Stimulated activated effector memory CD8-positive, alpha-beta T cell treated with anti-CD3 and anti-CD28 coated beads, Interleukin-12 subunit alpha, Interleukin-12 subunit beta, amount 100 ng/mL, for 72 hours (primary cell): ENCODE results near the gene CHDH.

Source experiments
- ATAC-seq: fragments of 150-1000 bp; cut with Tn5 transposase; 2 replicates; pipeline ENCODE4 v1.10.0; 2021
- DNase-seq, 2 donors: peaks; one replicate each; pipeline ENCODE4 v3.0.0; 2021 to 2022; ENCODE audit warnings: low spot score in 2 of 2
- H3K27ac Mint-ChIP-seq: one replicate; pipeline ENCODE4 v1.8.0; 2022; ENCODE audit warnings: mild to moderate bottlenecking, mixed read lengths
- H3K36me3 Mint-ChIP-seq: one replicate; pipeline ENCODE4 v1.8.0; 2022; ENCODE audit warnings: mild to moderate bottlenecking, mixed read lengths
- H3K4me1 Mint-ChIP-seq: one replicate; pipeline ENCODE4 v1.8.0; 2022; ENCODE audit warnings: mixed read lengths
- H3K4me3 Mint-ChIP-seq: one replicate; pipeline ENCODE4 v1.8.0; 2022; ENCODE audit warnings: mild to moderate bottlenecking, mixed read lengths
- H3K9me3 Mint-ChIP-seq: one replicate; pipeline ENCODE4 v1.8.0; 2022; ENCODE audit warnings: mixed read lengths

Gene CHDH, protein sequence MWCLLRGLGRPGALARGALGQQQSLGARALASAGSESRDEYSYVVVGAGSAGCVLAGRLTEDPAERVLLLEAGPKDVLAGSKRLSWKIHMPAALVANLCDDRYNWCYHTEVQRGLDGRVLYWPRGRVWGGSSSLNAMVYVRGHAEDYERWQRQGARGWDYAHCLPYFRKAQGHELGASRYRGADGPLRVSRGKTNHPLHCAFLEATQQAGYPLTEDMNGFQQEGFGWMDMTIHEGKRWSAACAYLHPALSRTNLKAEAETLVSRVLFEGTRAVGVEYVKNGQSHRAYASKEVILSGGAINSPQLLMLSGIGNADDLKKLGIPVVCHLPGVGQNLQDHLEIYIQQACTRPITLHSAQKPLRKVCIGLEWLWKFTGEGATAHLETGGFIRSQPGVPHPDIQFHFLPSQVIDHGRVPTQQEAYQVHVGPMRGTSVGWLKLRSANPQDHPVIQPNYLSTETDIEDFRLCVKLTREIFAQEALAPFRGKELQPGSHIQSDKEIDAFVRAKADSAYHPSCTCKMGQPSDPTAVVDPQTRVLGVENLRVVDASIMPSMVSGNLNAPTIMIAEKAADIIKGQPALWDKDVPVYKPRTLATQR

DNA sequence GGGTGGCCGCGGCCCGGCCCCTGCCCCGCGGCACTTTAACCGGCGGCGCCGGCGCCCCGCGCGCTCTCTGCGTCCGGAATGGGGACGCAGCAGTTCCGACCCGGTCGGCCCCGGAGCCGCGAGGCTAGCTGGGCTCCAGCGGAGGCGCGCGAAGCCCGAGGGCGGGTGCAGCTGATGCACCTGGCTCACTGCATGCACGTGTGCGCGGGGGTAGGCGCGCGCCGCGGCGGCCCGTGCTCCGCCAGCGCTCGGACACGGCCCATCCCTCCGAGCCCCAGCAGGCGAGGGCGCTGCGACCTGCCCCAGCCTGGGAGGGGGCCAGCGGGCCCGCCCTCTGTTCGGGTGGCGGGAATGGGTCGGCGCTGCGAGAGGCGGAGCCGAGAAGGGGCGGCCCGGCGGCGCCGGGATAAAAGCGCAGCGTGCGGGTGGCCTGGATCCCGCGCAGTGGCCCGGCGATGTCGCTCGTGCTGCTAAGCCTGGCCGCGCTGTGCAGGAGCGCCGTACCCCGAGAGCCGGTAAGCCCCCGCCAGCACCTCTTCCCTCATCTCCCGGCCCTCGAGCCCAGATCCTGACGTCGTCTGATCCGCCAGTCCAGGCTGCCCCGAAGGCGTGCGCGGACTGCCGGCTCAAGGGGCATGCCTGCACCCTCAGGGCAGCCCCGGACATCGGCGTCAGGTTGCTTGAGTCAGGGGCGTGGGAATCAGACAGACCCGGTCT lies at the start of gene CHDH, which contains the start of gene IL17RB:
Gene CHDH (minus strand): TSS at position 286 of the 717 bp plus-strand sequence. CDS start 22,411 bp downstream, outside the sequence.
Gene IL17RB (plus strand): TSS at position 435 of the 717 bp plus-strand sequence. CDS start 21 bp downstream, at position 456.
- Mint-ChIP-seq H3K9me3 (no peaks in the 10 kb centered on the region), H3K4me3 (peak within 1 kb of the TSS; percentile 56), H3K4me1 (peaks cover 6% of the 10 kb centered on the region), H3K36me3 (no peaks in the 10 kb centered on the region), H3K27ac (no peak within 1 kb of the TSS)
- no peak for DNase-seq
- ATAC-seq, result peak; percentile 53

DNA sequence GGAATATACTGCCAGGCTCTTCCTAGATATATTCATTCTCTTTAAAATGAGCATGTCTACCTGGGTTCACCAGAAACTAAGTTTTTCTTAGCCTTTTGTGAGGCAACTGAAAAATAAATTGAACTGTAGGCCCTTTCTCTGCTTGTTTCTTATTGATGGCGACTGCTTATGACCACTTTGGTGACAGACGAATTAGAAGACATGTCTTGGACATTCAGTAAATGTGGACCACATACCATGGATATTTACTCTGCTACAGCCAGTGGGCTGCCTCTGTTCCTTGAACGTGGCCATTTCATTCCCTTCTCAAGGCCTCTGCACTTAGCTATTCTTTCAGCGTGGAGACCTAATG lies 46.0 kb upstream of the CHDH start:
- Mint-ChIP-seq H3K9me3 (no peaks in the 10 kb centered on the region), H3K36me3 (peaks cover 38% of the 10 kb centered on the region), H3K4me1 (peaks cover 46% of the 10 kb centered on the region), H3K27ac (peak overlapping the region; percentile 99), H3K4me3 (peak overlapping the region; percentile 92)
- DNase-seq (no peak), ATAC-seq (no peak)

DNA sequence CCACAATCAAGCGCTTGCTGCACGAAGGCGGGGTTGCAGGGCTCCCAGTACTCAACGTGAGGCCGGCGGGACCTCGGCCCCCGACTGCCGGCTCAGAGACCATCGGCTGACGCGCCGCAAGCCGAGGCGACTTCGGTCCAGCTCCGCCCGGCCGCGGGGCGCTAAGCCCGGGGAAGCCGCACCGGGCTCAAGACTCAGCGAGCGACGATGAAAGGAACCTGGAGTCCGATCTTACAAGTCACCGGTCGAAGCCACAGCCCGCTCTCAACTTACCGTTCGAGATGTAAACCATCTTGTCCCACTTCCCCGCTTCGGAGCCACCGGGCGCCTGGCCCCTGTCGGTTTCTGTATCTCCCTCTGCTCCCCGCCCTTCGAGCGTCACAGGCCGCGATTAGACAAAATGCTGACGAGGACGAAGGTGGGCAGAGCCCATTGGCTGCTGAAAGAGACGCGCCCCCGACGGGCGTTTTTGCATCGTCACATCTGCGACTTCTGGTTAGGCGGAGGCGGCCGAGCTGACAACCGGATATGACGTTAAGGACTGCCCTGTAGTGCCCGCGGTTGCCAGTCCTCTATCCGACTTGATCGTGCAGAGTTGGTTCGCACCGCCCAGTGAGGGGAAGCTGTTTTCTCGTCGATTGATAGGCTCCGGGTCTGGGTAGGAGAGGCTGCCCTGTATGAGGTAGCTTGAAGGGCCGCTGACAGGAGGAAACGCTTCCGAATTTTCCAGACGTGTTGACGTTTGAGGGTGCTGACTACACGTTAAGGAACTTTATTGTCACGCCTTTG lies 45.5 kb upstream of the CHDH start, which contains the start of gene SELENOK:
Gene SELENOK (minus strand): TSS at position 363 of the 789 bp plus-strand sequence.
- H3K9me3 Mint-ChIP-seq, result no peaks in the 10 kb centered on the region
- peak; percentile 96 for ATAC-seq
- H3K27ac Mint-ChIP-seq, result peak within 1 kb of the TSS; percentile 99
- DNase-seq, result peak; percentile 86 to 95
- H3K4me3 Mint-ChIP-seq, result peak within 1 kb of the TSS; percentile 92
- H3K36me3 Mint-ChIP-seq, result peaks cover 43% of the 10 kb centered on the region
- H3K4me1 Mint-ChIP-seq, result peaks cover 50% of the 10 kb centered on the region

DNA sequence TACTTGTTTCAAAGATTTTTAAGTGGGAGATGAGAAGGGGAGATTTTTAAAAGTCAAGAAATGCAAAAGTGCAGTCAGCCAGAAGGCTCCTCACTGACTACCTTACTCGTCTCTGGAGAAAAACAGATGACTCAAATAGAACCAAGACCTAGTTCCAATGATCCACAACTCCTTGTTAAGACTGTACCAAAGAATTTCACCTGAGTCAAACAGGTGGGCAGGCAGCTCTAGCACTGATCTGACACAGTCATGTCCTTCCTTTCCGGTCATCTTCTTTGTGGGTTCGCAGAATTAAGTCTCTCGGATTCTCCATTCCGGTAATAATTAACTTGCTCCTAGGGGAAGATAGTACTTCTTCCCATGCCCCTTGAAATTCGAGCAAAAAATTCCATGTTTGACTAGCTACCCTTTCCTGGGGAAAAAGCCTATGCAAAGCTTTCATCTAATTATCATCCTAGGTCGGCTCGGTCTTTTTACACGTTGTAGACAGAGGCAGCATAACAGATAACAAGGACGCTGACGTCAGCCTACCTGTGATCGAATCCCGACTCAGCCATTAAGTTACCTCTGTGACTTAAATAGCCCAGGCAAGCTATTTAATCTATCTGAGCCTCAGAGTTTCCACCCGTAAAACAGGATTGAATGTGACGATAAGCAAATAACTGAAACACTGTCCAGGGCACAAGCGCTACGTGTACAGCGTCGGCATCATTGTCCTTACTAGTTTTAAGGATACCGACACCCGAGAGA lies 44.7 kb upstream of the CHDH start:
- DNase-seq, result no peak
- H3K27ac Mint-ChIP-seq, result peak overlapping the region; percentile 99
- H3K36me3 Mint-ChIP-seq, result peaks cover 51% of the 10 kb centered on the region
- peak overlapping the region; percentile 92 for H3K4me3 Mint-ChIP-seq
- no peaks in the 10 kb centered on the region for H3K9me3 Mint-ChIP-seq
- H3K4me1 Mint-ChIP-seq, result peaks cover 50% of the 10 kb centered on the region
- ATAC-seq, result peak; percentile 36

DNA sequence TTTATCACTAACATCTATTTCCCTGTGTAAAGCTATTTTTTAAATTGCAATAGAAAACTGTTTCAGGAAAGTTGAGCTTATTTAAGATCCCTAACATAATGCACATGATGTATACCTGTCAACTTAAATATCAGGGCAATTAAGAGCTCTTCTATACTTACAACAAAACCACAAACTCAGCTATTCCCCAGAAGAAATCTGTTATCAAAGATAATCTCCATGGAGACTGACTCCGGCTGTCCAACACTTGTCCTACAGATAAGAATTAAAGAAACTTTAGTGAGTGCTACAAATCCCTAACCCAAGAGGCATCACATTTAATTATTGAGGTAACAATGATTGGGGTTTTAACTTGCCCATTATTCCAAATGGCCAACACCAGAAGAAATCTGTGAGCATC lies 42.0 kb upstream of the CHDH start:
- H3K27ac Mint-ChIP-seq, result no peak overlapping the region
- H3K4me1 Mint-ChIP-seq, result peaks cover 49% of the 10 kb centered on the region
- DNase-seq (no peak), ATAC-seq (no peak)
- no peak overlapping the region for H3K4me3 Mint-ChIP-seq
- no peaks in the 10 kb centered on the region for H3K9me3 Mint-ChIP-seq
- peaks cover 76% of the 10 kb centered on the region for H3K36me3 Mint-ChIP-seq

DNA sequence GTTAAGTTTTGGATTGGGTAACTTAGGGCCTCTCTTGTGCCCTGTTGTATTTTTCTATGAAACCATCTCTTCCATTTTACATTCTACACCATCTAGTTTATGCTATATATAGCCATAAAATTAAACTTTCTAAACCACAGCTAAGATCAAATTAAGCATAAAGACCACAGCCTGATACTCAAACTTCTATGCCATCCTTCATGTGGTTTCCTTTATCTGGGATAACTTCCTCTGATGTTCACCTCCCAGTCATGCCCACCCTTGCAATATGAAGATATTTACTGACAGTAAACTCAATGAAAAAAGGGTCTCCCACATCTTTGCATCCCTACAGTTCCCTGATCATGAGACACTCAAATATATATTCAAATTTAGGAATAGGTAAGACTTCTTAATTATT lies 41.2 kb upstream of the CHDH start:
- no peaks in the 10 kb centered on the region for H3K9me3 Mint-ChIP-seq
- peaks cover 84% of the 10 kb centered on the region for H3K36me3 Mint-ChIP-seq
- H3K27ac Mint-ChIP-seq, result peak overlapping the region; percentile 52
- peaks cover 49% of the 10 kb centered on the region for H3K4me1 Mint-ChIP-seq
- no peak overlapping the region for H3K4me3 Mint-ChIP-seq
- DNase-seq (no peak), ATAC-seq (no peak)

DNA sequence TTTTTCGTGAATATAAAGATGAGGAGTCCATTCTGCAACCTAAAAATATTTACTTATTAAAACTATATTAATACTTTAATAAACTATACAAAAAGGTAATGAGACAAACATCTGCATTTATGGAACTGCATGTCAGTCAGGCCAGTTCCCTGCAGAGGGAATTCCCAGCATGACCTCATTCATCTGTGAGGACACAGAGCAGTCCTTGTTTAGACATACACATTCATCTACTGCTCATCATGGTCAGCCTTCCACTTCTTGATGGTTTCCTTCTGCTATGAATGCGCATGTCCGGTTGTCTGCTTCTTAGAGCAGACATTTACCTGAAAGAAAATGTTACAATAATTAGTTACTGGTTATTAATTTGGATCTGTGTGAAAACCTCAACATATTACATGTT lies 39.0 kb upstream of the CHDH start:
- H3K4me1 Mint-ChIP-seq, result peaks cover 47% of the 10 kb centered on the region
- ATAC-seq (no peak), DNase-seq (no peak)
- no peak overlapping the region for H3K4me3 Mint-ChIP-seq
- no peak overlapping the region for H3K27ac Mint-ChIP-seq
- H3K36me3 Mint-ChIP-seq, result peaks cover 87% of the 10 kb centered on the region
- no peaks in the 10 kb centered on the region for H3K9me3 Mint-ChIP-seq

DNA sequence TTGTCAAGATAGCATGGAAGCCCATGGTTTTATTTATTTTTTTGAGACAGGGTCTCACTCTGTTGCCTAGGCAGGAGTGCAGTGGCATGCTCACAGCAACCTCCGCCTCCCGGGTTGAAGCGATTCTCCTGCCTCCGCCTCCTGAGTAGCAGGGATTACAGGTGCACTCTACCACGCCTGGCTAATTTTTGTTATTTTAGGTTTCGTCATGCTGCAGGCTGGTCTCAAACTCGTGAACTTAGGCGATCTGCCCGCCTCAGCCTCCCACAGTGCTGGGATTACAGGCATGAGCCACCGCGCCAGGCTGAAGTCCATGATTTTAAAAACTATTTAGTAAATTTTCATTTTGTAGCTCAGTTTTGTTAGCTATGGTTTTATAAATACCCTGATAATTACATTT lies 38.4 kb upstream of the CHDH start:
- H3K9me3 Mint-ChIP-seq, result no peaks in the 10 kb centered on the region
- H3K36me3 Mint-ChIP-seq, result peaks cover 89% of the 10 kb centered on the region
- no peak overlapping the region for H3K4me3 Mint-ChIP-seq
- DNase-seq (no peak), ATAC-seq (no peak)
- peaks cover 45% of the 10 kb centered on the region for H3K4me1 Mint-ChIP-seq
- H3K27ac Mint-ChIP-seq, result no peak overlapping the region

DNA sequence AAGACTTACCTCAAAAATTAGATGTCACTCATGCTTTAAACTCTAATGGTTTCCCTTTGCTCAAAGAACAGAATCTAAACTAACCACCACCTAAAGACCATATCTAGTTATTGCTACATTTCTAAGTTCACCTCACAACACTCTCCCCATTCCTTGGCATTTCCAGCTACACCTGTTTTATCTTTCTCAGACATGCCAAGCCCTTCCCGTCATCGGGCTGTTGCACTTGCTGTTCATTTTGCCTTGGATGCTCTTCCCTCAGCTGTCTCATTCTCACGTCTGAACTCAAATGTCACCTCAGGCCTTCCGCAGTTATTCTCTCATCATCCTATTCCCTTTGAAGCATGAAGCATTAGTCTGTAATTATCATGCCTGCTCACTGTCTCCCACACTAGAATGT lies 36.8 kb upstream of the CHDH start:
- DNase-seq (no peak), ATAC-seq (no peak)
- H3K9me3 Mint-ChIP-seq, result no peaks in the 10 kb centered on the region
- H3K4me1 Mint-ChIP-seq, result peaks cover 41% of the 10 kb centered on the region
- peak overlapping the region; percentile 88 for H3K4me3 Mint-ChIP-seq
- H3K27ac Mint-ChIP-seq, result peak overlapping the region; percentile 94
- H3K36me3 Mint-ChIP-seq, result peaks cover 90% of the 10 kb centered on the region

DNA sequence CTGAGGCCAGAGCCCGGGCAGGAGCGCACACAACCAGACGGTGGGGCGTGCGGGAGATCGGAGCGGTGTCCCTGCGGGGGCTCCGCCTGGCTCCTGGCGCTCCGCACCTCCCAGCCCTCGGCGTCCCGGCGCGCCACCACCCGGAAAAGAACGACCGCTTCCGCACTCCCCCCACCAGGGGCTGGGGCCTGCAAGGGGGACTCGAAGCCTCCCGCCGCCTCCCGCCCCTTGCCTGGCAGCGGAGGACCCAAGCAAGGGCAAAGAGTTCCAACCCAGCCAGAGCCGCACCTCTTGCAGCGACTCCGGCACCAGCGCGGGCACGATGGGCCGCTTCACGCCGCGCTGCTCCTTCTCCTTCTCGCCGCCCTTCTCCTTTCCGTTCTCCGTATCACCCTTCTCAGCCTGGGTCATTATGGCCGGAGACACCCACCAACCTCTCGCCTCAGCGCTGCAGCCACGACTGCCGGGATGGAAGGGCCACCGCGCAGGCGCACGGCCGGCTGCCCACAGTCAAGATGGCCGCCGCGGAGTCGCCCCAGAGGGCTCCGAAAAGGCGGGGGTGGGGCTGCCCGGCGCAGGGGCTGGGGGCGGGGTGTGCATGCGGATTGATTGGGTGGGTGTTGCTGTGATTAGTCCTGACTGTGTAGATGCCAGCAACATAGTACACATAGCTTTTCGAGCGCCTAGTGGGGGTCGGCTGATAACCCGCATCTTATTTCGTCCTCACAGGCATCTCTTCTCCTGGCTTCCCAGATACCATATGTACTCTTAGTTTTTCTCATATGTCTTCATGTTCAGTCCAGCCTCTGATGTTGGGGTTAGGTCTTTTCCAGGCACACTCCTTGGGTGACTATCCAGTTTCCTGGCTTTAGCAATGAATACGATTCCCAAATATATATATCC lies 35.7 kb upstream of the CHDH start, which contains the start of gene ACTR8:
Gene ACTR8 (minus strand): TSS at position 462 of the 903 bp plus-strand sequence. CDS start 51 bp downstream, at position 411.
- H3K9me3 Mint-ChIP-seq, result no peaks in the 10 kb centered on the region
- H3K27ac Mint-ChIP-seq, result peak within 1 kb of the TSS; percentile 94
- H3K4me3 Mint-ChIP-seq, result peak within 1 kb of the TSS; percentile 88
- DNase-seq (peak; percentile 83 to 95), ATAC-seq (peak; percentile 93)
- H3K36me3 Mint-ChIP-seq, result peaks cover 90% of the 10 kb centered on the region
- H3K4me1 Mint-ChIP-seq, result peaks cover 35% of the 10 kb centered on the region

DNA sequence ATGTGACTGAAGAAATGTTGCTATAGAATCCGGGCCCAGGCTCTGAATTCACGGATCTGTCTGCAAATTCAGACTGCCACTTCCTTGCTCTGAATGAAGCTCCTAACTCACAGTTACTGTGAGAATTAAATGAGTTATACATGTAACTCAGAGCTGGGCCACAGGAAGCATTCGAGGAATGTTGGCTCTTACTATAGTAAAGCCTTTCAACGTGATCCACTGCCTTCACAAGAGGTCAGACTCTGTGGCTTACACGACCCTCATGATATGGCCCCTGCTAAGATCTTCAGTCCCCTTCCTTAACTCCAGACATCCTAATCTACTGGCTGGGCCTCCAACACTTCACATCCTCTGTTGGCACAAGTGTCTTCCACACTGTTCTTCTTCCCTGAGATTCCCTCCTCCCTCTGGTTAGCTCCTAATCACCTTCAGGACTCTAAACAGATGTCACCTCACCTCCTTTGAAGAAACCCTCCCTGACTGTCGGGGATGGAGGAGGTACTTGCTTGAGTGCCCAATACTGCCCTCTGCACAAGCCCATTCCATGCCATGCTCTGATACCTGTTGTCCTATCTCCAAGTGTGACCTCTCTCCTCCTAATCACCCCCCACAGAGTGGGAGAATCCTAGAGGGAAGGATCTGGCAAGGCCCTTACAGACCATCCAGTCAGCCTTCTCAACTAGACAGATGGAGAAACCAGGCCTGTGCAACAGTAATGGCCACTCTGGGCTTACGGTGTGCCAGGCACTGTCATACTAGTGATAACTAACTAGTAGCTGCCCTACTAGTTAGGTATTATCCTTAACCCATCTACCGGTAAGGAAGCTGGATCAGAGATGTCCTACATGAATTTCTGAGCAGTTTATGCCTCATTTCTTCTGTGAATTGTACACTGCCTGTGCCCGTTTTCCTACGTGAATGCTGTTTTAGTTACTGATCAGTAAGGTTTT lies 34.5 kb upstream of the CHDH start:
- peaks cover 90% of the 10 kb centered on the region for H3K36me3 Mint-ChIP-seq
- H3K9me3 Mint-ChIP-seq, result no peaks in the 10 kb centered on the region
- ATAC-seq (no peak), DNase-seq (peak in 1 of 2 donors; percentile 50)
- peak overlapping the region; percentile 88 for H3K4me3 Mint-ChIP-seq
- peaks cover 34% of the 10 kb centered on the region for H3K4me1 Mint-ChIP-seq
- peak overlapping the region; percentile 94 for H3K27ac Mint-ChIP-seq

DNA sequence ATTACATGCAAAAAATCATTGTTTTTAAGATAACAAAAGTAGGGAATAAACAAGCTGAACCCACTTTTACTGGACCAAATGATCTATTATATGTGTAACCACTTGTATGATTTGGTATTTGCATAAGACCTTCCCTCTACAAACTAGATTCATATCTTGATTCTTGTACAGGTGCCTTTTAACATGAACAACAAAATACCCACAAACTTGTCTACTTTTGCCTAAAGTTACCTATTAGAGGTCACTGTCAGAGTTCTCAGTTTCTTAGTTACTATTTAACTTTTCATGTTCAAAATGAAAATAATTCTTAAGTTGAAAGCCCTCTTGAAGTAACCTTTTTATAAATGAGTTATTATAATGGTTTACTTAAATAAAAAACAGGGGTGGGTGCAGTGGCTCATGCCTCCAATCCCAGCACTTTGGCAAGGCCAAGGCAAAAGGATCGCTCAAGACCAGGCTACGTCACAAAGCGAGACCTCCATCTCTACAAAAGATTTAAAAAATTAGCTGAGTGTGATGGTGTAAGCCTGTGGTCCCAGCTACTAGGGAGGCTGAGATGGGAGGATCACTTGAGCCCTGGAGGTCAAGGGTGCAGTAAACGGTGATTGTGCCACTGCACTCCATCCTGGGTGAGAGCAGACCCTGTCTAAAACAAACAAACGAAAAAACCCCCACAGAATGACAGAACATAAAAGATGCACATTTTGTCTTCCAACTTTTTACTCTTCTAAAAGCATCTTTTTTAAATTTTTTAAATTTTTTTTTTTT lies 19.7 kb upstream of the CHDH start:
- no peak for DNase-seq
- Mint-ChIP-seq H3K9me3 (no peaks in the 10 kb centered on the region), H3K27ac (no peak overlapping the region), H3K4me3 (no peak overlapping the region), H3K36me3 (peaks cover 98% of the 10 kb centered on the region), H3K4me1 (peaks cover 8% of the 10 kb centered on the region)
- no peak for ATAC-seq
